Measurements from ENCODE around the gene MYCBP2.
"Not testable (repeated sequence)": the region's sequence is repeated elsewhere in the genome, so short reads cannot be mapped to it uniquely, and the experiment has no call there.

Gene MYCBP2

GRCh38 chr13:77298426-77298825, 28.5 kb downstream of the MYCBP2 start:
- no peak for DNase-seq

DNA sequence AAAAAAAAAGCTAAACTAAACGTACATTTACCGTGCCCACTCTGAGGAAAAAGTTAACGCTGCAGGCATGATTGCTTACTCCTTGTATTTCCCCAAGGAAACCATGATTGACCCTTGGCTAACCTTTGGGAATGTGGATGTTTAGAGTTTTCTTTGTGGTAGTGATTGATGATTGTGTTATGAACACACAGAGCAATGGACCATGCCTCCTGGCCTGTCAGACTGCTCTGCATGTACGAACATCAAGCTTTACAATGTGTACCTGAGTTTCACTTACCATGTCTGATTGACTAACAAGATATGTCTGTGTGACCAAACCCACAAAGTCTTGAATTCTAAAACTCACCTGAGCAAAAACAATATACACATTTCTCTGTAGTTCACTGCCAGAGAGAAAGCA, 35.1 kb downstream of the MYCBP2 start:
- no peak for DNase-seq

DNA sequence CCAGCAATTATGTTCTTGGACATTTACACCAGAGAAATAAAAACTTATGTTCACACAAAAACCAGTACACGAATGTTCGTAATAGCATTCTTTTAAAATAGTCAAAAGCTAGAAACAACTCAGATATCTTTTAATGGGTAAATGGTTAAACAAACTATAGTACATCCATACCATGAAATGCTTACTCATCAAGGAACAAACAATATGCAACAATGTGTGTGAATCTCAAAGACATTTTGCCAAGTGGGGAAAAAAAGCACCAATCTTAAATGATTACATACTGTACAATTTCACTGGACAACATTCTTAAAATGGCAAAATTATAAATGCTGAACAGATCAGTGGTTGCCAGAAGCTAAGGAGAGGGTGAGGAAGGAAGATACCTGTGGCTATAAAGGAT, 36.6 kb downstream of the MYCBP2 start:
- no peak for DNase-seq

GRCh38 chr13:77289851-77290250, 37.0 kb downstream of the MYCBP2 start:
- DNase-seq, result no peak

DNA sequence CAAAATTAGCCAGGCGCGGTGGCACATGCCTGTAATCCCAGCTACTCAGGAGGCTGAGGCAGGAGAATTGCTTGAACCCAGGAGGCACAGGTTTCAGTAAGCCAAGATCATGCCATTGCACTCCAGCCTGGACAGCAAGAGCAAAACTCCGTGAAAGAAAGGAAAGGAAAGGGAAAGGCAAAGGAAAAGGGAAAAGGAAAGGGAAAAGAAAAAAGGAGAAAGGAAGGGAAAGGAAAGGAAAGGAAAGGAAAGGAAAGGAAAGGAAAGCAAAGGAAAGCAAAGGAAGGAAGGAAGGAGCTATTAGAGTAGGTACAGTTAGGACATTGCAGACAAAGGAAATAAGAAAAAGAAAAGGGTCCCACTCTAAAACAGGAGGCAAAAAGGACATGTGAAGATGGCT, 41.3 kb downstream of the MYCBP2 start:
- not testable (repeated sequence) for DNase-seq

- no peak for DNase-seq
Measured at GRCh38 chr13:77285098-77285497, 41.8 kb downstream of the MYCBP2 start.

- DNase-seq, result no peak
Measured at GRCh38 chr13:77274126-77274525, 52.8 kb downstream of the MYCBP2 start.

- no peak for DNase-seq
Measured at GRCh38 chr13:77269141-77269540, 57.8 kb downstream of the MYCBP2 start.

DNA sequence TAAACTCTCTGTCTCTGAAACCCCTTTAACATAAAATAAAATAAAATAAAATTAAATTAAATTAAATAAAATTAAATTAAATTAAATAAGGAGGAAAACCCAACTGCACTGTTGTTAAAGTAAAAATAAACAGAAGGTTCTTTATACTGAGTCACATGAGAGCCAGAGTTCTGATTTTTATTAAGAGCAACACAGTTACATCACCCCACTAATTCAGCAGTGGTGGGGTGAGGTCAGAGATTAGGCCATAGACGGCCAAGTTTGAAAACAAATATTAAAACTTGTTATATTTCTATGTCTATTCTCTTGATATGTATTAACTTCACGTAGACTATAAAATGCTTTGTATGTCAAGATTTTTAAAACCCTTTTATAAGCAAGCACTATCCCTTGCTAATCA, 59.5 kb downstream of the MYCBP2 start:
- DNase-seq, result no peak

GRCh38 chr13:77265336-77265735, 61.6 kb downstream of the MYCBP2 start:
- DNase-seq, result no peak

DNA sequence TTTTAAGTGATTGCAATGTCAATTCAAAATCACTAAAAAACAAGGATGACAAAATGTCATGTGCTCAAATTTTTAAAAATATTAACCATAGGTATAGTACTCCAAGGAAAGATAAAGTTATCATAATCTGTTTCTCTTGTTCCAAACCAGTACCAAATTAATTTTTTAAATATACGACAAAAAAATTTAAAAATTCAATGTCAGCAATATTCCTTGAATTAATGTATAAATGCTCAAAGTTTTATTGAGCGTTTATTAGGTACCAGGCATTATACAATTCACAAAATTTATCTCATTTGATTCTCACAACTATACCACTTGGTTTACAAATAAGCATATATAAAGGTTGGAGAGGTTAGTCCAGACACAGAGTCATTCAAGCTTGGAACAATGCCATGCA, 64.7 kb downstream of the MYCBP2 start:
- DNase-seq, result no peak

- no peak for DNase-seq
Measured at GRCh38 chr13:77250975-77251374, 75.9 kb downstream of the MYCBP2 start.

DNA sequence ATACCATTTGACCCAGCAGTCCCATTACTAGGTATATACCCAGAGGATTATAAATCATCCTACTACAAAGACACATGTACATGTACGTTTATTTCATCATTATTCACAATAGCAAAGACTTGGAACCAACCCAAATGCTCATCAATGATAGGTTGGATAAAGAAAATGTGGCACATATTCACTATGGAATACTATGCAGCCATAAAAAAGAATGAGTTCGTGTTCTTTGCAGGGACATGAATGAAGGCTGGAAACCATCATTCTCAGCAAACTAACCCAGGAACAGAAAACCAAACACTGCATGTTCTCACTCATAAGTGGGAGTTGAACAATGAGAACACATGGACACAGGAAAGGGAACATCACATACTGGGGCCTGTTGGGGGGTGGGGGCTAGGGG, 81.7 kb downstream of the MYCBP2 start:
- not testable (repeated sequence) for DNase-seq

DNA sequence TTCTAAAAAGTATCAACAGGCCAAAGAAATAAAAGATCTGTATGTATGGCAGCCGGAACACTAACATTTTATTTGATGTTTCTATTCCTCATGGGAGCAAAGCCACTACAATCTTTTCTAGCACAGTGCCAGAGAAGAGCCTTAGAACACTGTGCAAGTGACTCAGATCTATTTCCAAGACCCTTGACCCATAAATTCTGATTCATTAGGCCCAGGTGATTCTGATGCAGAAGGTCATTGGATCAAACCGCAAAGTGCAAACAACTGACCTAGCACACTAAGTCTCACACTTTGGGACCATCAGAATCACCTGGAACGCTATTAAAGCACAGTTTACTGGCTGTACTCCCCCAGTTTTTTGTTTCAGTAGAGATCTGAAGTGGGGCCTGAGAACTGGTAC, 87.6 kb downstream of the MYCBP2 start:
- no peak for DNase-seq

DNA sequence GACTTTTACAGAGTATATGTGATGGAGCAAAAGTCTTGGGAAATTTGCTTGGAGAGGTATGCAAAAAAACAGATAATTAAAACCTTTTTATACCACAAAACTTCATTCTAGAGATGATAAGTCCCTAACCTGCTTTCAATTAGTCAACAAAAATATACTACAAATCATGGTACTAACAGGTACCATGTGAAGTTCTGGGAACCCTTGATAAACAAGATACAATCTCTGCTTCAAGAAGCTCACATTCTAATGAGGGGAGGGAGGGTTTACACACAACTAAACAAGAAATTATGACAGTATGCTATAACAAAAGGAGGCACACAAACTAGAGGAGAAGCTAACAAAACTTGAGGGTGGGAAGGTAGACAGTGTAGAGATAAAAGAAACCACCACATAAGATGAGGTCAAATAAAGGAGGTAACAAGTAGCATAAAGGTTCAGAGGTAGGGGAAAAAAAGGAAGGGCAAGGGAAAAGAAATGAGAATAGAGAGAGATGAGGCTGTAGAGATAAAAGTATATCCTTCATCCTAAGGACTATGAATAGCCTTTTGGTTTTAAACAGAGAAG, 91.4 kb downstream of the MYCBP2 start:
- no peak for DNase-seq

DNA sequence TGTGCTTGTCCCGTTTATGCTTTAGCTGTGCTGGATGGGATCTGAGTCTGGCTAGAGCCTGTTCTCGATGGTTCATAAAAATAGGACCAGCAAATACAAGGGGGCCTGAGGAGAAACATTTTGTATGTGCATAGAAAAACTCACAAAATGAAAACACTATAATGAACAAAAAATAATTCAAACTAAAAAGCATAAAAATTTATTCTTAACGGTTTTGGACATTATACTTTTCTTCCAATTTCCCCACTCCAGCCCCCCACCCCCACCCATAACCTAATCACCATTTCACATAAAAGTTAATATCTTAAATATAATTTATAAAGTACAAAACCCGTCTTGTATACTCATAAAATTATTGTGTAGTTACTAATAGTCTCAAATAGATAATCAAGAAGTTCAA, 93.7 kb downstream of the MYCBP2 start:
- DNase-seq, result no peak

- DNase-seq, result no peak
Measured at GRCh38 chr13:77230560-77230959, 96.3 kb downstream of the MYCBP2 start.

DNA sequence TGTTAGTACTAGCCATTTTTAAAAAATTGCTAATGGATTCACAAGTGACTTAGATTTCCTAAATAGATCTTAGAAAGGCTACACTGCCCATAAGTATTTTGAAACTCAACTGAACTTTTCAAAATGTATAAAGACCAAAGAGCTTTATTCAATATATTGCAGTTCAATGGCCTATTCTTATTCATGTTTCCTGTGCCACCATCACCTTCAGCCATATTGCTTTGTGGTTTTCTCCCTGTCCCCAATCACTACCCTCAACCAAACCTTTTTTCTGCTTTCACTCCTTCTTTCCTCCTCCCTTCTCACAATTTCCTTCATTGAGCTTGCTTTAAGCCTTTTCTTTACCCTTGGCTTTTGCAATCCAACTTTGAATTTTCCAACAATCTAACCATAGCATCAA, 100.9 kb downstream of the MYCBP2 start:
- DNase-seq, result no peak

DNA sequence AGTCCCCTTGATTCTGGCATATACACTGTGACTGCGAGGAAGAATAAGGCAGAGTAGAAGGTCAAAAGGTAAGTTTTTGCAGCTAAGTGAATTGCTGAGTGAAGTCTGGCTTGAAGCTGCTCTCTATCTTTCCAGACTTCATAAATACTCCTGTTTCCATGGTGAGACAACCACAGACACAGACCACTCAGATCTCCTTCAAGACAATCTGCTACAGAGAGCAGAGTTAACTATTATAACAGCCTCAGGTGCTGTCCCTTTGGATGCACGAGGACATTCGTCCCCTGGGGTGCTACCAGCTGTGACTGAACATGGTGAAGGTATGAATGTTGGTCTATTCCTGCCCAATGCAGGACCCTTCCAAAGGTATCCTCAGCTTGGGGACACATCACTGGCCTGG, 104.0 kb downstream of the MYCBP2 start:
- DNase-seq, result no peak

DNA sequence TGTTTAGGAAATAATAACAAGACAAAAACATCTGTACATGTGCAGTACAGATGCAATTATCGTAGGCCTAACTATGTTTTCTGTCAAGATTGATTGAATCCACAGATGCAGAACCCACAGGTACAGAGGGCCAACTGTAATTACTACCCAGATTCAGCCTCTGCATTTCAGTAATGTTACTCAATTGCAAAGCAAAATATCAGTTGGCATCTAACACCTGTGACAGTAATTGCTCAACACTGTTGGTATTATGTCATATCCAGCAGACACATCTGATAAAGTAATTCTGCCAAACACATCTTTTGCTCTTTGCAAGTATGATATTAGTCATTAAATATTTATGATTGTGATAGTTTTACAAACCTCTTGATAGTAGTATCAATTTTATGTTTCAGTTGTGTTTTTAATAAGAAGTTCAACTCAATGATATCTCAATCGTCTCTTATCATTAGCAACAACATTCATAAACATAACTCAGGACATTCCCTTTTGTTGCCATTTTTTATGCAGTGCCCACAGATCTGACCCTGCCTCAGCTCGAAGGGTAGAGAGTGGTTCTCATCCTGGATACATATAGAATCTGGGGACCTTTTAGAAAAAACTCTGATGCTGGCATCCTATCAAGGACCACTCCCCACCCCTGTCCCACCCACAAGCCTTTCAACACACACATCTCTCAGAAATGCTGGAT, 104.7 kb downstream of the MYCBP2 start:
- no peak for DNase-seq

- no peak for DNase-seq
Measured at GRCh38 chr13:77219401-77219800, 107.5 kb downstream of the MYCBP2 start.

DNA sequence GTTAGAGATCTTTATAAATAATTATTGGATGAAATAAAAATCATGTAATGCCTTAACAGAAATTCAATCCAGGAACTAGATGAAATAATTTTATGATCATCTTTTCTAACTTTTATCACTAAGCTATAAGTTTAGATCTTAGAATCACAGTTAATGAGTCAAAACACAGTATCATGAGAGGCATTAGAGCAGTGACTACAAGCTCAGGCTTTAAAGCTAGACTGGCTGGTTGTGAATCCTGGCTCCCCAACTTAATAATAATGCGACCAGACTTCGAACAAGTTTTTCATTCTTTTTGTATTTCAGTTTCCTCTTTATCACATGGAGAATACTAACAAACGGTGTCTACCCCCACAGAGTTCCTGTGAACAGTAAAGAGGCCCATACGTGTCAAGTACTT, 108.6 kb downstream of the MYCBP2 start:
- no peak for DNase-seq

DNA sequence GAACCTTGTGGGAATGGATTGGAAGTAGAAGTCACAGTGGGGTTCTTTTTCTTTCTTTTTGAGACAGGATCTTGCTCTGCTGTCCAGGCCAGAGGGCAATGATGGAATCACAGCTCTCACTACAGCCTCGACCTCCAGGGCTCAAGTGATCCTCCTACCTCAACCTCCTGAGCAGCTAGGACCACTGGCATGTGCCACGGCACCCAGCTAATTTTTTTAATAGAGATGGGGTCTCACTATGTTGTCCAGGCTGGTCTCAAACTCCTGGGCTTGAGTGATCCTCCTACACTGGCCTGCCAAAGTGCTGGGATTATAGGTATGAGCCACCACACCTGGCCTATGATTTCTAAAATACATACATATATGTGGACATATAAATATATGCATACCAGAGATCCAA, 111.4 kb downstream of the MYCBP2 start:
- DNase-seq, result no peak

DNA sequence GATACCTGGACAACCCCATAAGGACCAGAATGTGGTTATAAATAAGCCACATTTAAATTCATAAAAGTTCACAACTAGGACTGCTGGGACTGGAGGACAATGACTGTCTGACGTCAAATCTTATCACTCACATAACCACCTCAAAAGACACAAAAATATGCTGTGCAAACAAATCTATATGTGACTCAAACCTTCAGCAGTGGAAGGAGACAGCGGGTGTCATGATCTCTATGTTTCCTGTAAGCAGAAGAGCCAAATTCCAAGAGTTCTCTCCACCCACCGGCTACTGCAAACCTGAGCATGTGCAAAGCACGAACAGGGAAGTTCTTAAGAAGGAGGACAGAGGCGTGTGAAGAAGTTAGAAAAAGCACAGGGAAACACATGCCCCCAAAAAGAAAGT, 113.2 kb downstream of the MYCBP2 start:
- no peak for DNase-seq

DNA sequence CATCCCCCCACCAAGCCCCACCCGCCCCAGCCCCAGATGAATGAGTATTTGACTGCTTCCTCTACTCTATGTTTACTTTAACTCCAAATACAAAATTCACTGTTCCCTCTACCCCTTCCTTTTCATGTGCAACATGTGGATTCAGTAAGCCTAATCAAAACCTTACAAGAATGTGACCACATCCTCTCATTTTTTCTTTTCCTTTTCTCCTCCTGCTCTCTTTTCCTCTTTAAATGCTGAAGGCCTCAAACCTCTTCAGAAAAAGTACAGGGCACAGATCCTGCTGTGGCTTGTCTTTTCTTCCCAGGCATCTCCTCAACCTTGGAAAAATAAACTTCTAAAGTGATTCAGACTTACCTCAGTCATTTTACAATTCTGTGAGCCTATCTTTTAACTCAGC, 119.0 kb downstream of the MYCBP2 start:
- DNase-seq, result no peak
